Nephron progenitor cell (in vitro differentiated cells): ENCODE results near the gene LAMA2.

Source experiments
- DNase-seq: peaks from one replicate; pipeline ENCODE4 v3.0.0; 2021
- H3K27ac Mint-ChIP-seq: 2 replicates; pipeline ENCODE4 v1.8.0; 2021; ENCODE audit warnings: mild to moderate bottlenecking, moderate library complexity, mixed read lengths
- H3K27me3 Mint-ChIP-seq: 2 replicates; pipeline ENCODE4 v1.8.0; 2021; ENCODE audit warnings: mild to moderate bottlenecking, low read depth, mixed read lengths; ENCODE audit not compliant: poor library complexity
- H3K36me3 Mint-ChIP-seq: 2 replicates; pipeline ENCODE4 v1.8.0; 2021; ENCODE audit warnings: low read depth, mixed read lengths
- H3K4me1 Mint-ChIP-seq: 2 replicates; pipeline ENCODE4 v1.8.0; 2021; ENCODE audit warnings: mixed read lengths
- H3K4me3 Mint-ChIP-seq: 2 replicates; pipeline ENCODE4 v1.8.0; 2021; ENCODE audit warnings: mild to moderate bottlenecking, moderate library complexity, mixed read lengths
- H3K9me3 Mint-ChIP-seq: 2 replicates; pipeline ENCODE4 v1.8.0; 2021; ENCODE audit warnings: mild to moderate bottlenecking, moderate library complexity, mixed read lengths
- CTCF ChIP-seq: fragments of 200-600 bp; sonication (generic); IDR thresholded peaks from 2 replicates; pipeline ENCODE4 v1.5.0; 2021; ENCODE audit warnings: antibody characterized with exemption

LAMA2 gene

GRCh38 chr6:128952902-128953301 lies 70.0 kb downstream of the LAMA2 start:
- Mint-ChIP-seq H3K36me3 (no peaks in the 10 kb centered on the region), H3K27ac (no peak overlapping the region), H3K4me3 (no peak overlapping the region), H3K27me3 (no peaks in the 10 kb centered on the region), H3K9me3 (no peaks in the 10 kb centered on the region), H3K4me1 (no peaks in the 10 kb centered on the region)
- DNase-seq = no peak
- TF ChIP-seq CTCF = no peak

GRCh38 chr6:128954308-128955043 lies 71.5 kb downstream of the LAMA2 start:
- no peaks in the 10 kb centered on the region for H3K9me3 Mint-ChIP-seq
- TF ChIP-seq CTCF = no peak
- no peaks in the 10 kb centered on the region for H3K27me3 Mint-ChIP-seq
- H3K36me3 Mint-ChIP-seq = no peaks in the 10 kb centered on the region
- DNase-seq = no peak
- H3K27ac Mint-ChIP-seq = no peak overlapping the region
- H3K4me3 Mint-ChIP-seq = no peak overlapping the region
- H3K4me1 Mint-ChIP-seq = no peaks in the 10 kb centered on the region

- peaks cover 29% of the 10 kb centered on the region for H3K4me1 Mint-ChIP-seq
- no peak for TF ChIP-seq CTCF
- H3K36me3 Mint-ChIP-seq = no peaks in the 10 kb centered on the region
- H3K27me3 Mint-ChIP-seq = no peaks in the 10 kb centered on the region
- H3K27ac Mint-ChIP-seq = no peak overlapping the region
- H3K9me3 Mint-ChIP-seq = no peaks in the 10 kb centered on the region
- DNase-seq = no peak
- H3K4me3 Mint-ChIP-seq = no peak overlapping the region
These were observed 80.6 kb downstream of the LAMA2 start for GRCh38 chr6:128963561-128963960.

- peaks cover 29% of the 10 kb centered on the region for H3K4me1 Mint-ChIP-seq
- no peak for DNase-seq
- TF ChIP-seq CTCF = no peak
These were observed 81.4 kb downstream of the LAMA2 start for GRCh38 chr6:128964233-128964755.

GRCh38 chr6:128964771-128965170 lies 81.8 kb downstream of the LAMA2 start:
- Mint-ChIP-seq H3K4me3 (no peak overlapping the region), H3K4me1 (peaks cover 29% of the 10 kb centered on the region), H3K36me3 (no peaks in the 10 kb centered on the region), H3K27ac (no peak overlapping the region), H3K27me3 (no peaks in the 10 kb centered on the region), H3K9me3 (no peaks in the 10 kb centered on the region)
- TF ChIP-seq CTCF = no peak
- no peak for DNase-seq

More at GRCh38 chr6:128964233-128964755, 81.4 kb downstream of the LAMA2 start:
- no peak overlapping the region for H3K4me3 Mint-ChIP-seq
- no peak overlapping the region for H3K27ac Mint-ChIP-seq
- H3K9me3 Mint-ChIP-seq = no peaks in the 10 kb centered on the region
- H3K36me3 Mint-ChIP-seq = no peaks in the 10 kb centered on the region
- no peaks in the 10 kb centered on the region for H3K27me3 Mint-ChIP-seq

- no peak for TF ChIP-seq CTCF
- Mint-ChIP-seq H3K4me3 (no peak overlapping the region), H3K4me1 (peaks cover 29% of the 10 kb centered on the region), H3K27ac (no peak overlapping the region), H3K27me3 (no peaks in the 10 kb centered on the region), H3K36me3 (no peaks in the 10 kb centered on the region), H3K9me3 (no peaks in the 10 kb centered on the region)
- DNase-seq = no peak
These were observed 84.0 kb downstream of the LAMA2 start for GRCh38 chr6:128966934-128967333.
